Body of pancreas (tissue), 4 donors: ENCODE data around the gene DYTN. TPM values are rescaled to one million over a fixed set of nuclear protein-coding genes. Genes with fewer than 3 reads are reported as not detected.
A peak's percentile ranks its signal among the peaks of the same experiment; 100 is the strongest.

ENCODE experiments used
- ATAC-seq: fragments of 150-250 bp; one replicate; pipeline ENCODE4 v1.9.1; 2016
- DNase-seq, 4 donors: peaks; one replicate each; pipeline ENCODE4 v3.0.0-alpha.2; 2019
- H3K27ac ChIP-seq, 4 donors: fragments of 200-600 bp; sonication (generic); 1 replicate in 3 of 4; 2 replicates in 1 of 4; pipeline versions ENCODE4 v1.5.1 to v1.6.1; 2016 to 2019; ENCODE audit warnings: mild to moderate bottlenecking in 1 of 4, mixed read lengths in 1 of 4, moderate library complexity in 1 of 4
- H3K27me3 ChIP-seq, 2 donors: fragments of 200-600 bp; sonication (generic); one replicate each; pipeline ENCODE4 v1.6.0; 2016; ENCODE audit warnings: mild to moderate bottlenecking in 1 of 2
- H3K36me3 ChIP-seq, 2 donors: fragments of 200-600 bp; sonication (generic); replicated peaks in 1 of 2; 2 replicates each; pipeline ENCODE4 v1.5.1; 2016; ENCODE audit warnings: low read depth in 2 of 2; ENCODE audit not compliant: insufficient read depth in 1 of 2
- H3K4me1 ChIP-seq: fragments of 200-600 bp; sonication (generic); one replicate; pipeline ENCODE4 v1.6.0; 2016
- H3K4me3 ChIP-seq, 2 donors: fragments of 200-600 bp; sonication (generic); 1 replicate in 1 of 2; 2 replicates in 1 of 2; pipeline ENCODE4 v1.5.1; 2016 to 2019
- H3K9me3 ChIP-seq, 3 donors: fragments of 200-600 bp; sonication (generic); 1 replicate in 2 of 3; 2 replicates in 1 of 3; pipeline ENCODE4 v1.5.1; 2016
- POLR2A ChIP-seq, 3 donors: fragments of 450-650 bp; IDR thresholded peaks; one replicate each; pipeline ENCODE4 v1.6.1; 2016; ENCODE audit warnings: antibody characterized with exemption in 3 of 3, mild to moderate bottlenecking in 2 of 3
- WGBS, 2 donors: methylation state at CpG; one replicate each; pipeline ENCODE4 v1.1.5; 2017; 5-methylcytosine and 5-hydroxymethylcytosine counted together
- intact Hi-C: fragments of 100-400 bp; cut with DNase I; formaldehyde crosslinking; loops from one replicate; pipeline ENCODE4 v1.15.1; 2023
- total RNA-seq, 2 donors: library from RNA; depleted of rRNA; stranded (reverse); fragments of >200 nt; gene quantifications; one replicate each; pipeline ENCODE4 v1.1.0, GENCODE V29; 2016
- TF ChIP-seq, protein P1 (sequence below), 7 experiments: fragments of 450-650 bp in 4 of 7; fragments of 200-600 bp in 3 of 7; sonication (generic) in 3 of 7; IDR thresholded peaks; one replicate each; pipeline ENCODE4 v1.5.1; 2016 to 2019; ENCODE audit warnings: antibody characterized with exemption in 7 of 7

Gene DYTN
- total RNA-seq, 2 donors from 2014 or later: not detected

DNA sequence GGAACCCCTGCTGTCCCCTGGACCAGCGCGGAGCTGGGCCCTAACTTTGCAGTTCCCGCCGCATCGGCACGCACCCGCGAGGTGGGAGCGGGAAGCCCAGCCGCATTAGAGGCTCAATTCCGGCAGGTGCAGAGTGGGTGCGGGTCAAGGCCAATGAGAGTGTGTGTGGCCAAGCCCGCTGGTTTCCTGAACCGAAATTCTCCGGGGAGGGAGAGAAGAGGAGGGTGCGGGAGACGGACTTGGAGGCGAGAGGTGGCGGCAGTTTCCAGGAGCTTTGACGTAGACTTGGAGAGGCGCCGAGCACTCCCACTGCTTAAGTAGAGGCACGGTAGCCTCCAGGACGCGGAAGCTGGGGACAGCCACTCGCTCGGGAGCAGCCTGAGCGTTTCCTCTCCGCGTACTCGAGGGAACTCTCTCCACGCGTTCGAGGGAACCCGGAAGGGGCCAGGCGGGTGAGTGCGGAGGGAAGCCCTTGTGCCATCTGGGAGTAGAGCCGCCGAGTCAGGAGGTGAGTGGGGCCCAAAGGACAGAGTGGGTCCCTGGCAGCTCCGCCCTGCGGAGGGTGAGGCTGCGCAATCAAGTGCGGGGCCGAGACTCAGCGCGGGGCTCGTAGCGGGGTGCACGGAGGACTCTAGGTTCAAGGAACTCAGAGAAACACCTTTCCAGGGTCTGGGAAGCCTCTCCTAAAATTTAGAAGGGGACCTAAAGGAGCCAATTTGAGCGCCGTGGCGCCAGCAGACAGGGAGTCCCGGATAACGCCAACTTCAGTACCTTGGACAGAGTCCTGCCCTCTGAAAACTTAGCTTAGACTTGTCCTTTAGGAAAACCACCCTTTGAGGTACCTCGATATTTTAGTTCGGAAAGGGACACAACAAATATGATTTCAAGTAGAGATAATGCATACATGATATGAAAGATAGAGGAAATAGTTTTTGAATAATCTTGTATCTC lies 75.8 kb downstream of the DYTN start, which contains the start of gene FAM237A:
FAM237A (plus strand) TSS at position 413 of the 951 bp plus-strand sequence. CDS start 1,750 bp downstream, outside the sequence.
- H3K4me3 ChIP-seq: no peak within 1 kb of the TSS
- ATAC-seq (peak; percentile 47), DNase-seq (peak; percentile 19 to 50 (median 31))
- no peaks in the 10 kb centered on the region for H3K9me3 ChIP-seq
- intact Hi-C loops: no loop called here
- H3K27me3 ChIP-seq: peaks cover 0 to 17% of the 10 kb centered on the region in 2 donors
- TF ChIP-seq POLR2A (IDR thresholded peaks at IDR 0.05): no peak
- TF ChIP-seq, protein P1, sequence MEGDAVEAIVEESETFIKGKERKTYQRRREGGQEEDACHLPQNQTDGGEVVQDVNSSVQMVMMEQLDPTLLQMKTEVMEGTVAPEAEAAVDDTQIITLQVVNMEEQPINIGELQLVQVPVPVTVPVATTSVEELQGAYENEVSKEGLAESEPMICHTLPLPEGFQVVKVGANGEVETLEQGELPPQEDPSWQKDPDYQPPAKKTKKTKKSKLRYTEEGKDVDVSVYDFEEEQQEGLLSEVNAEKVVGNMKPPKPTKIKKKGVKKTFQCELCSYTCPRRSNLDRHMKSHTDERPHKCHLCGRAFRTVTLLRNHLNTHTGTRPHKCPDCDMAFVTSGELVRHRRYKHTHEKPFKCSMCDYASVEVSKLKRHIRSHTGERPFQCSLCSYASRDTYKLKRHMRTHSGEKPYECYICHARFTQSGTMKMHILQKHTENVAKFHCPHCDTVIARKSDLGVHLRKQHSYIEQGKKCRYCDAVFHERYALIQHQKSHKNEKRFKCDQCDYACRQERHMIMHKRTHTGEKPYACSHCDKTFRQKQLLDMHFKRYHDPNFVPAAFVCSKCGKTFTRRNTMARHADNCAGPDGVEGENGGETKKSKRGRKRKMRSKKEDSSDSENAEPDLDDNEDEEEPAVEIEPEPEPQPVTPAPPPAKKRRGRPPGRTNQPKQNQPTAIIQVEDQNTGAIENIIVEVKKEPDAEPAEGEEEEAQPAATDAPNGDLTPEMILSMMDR (IDR thresholded peaks at IDR 0.05): no peak
- peaks cover 8% of the 10 kb centered on the region for H3K4me1 ChIP-seq
- 3 to 6% methylated on average over 48 to 51 of the region's 56 CpGs for WGBS, 2 donors
- no peaks in the 10 kb centered on the region for H3K36me3 ChIP-seq
- no peak within 1 kb of the TSS for H3K27ac ChIP-seq

DNA sequence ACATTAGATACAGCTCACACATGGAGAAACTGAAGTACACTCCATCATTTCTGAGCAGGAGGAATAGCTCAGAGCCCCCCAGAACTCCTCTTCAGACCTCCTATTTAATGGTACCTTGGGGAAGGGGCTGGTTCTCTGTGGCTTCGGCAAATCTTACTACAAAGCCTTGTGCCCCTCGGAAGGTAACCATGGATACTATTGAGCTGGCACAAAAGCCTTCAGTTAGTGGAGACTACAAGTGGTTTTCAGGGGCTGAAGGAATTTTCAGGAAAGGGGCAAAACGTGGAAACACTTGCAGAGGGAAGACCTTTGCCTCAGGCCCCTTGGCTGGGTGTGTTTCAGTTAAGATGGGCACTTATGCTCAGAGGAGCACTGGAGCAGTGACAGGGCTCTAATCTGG lies 77.0 kb downstream of the DYTN start:
- intact Hi-C loops: no loop called here
- ATAC-seq: no peak
- Histone ChIP-seq H3K36me3 (no peaks in the 10 kb centered on the region), H3K9me3 (no peaks in the 10 kb centered on the region), H3K4me1 (peaks cover 8% of the 10 kb centered on the region), H3K4me3 (no peak overlapping the region), H3K27me3 (peaks cover 0 to 17% of the 10 kb centered on the region in 2 donors), H3K27ac (no peak overlapping the region)
- TF ChIP-seq, protein P1 (IDR thresholded peaks at IDR 0.05): no peak
- TF ChIP-seq POLR2A (IDR thresholded peaks at IDR 0.05): no peak
- WGBS, 2 donors: 28 to 37% methylated on average over 3 of the region's 3 CpGs
- no peak for DNase-seq

DNA sequence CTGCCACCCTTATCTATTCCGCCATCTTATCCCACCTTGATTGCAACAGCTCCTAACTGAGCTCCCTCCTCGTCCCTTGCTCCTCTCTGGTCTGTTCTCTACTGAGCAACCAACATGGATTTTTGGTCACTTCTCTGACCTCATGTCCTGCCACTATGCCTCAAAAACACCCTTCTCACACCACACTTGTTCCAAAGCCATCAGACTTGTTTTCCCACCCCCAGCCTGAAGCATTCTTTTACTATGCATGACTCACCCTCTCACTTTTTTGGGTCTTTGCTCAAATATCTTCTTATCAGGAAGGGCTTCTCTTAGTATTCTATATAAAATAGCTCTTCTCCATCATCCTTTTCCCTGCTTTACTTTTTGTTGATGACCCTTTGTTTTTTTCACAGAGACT lies 78.6 kb downstream of the DYTN start:
- DNase-seq: no peak
- TF ChIP-seq, protein P1 (IDR thresholded peaks at IDR 0.05): no peak
- no peak for TF ChIP-seq POLR2A (IDR thresholded peaks at IDR 0.05)
- no peak for ATAC-seq
- Histone ChIP-seq H3K9me3 (no peaks in the 10 kb centered on the region), H3K4me3 (no peak overlapping the region), H3K36me3 (no peaks in the 10 kb centered on the region), H3K27ac (no peak overlapping the region), H3K27me3 (peaks cover 0 to 17% of the 10 kb centered on the region in 2 donors), H3K4me1 (peaks cover 8% of the 10 kb centered on the region)
- 9 to 11% methylated on average over 2 of the region's 2 CpGs for WGBS, 2 donors
- intact Hi-C loops: no loop called here

DNA sequence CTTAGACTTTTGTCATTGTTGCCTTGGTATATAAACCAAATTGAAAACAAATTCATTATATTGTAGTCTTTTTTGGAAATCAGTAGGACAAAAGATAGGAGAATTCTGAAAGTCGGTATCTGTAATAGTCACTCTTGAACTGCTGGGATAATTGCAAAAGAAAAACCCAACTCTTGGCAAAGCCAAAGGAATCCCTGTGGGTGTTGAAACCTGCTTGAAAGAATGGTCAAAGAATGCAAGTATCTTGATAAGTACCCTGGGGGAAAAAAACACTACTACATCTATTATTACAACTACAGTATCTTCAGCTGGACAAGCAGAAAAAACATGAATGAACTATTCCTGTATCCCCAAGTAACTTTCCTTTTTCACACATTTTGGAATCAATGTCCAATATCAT lies 83.2 kb downstream of the DYTN start:
- 55 to 62% methylated on average over 1 of the region's 1 CpG for WGBS, 2 donors
- ATAC-seq: no peak
- DNase-seq: no peak

More for the DNA sequence above, 83.2 kb downstream of the DYTN start:
- Histone ChIP-seq H3K4me3 (no peak overlapping the region), H3K36me3 (no peaks in the 10 kb centered on the region), H3K4me1 (no peaks in the 10 kb centered on the region), H3K9me3 (no peaks in the 10 kb centered on the region), H3K27ac (no peak overlapping the region), H3K27me3 (no peaks in the 10 kb centered on the region)
- no peak for TF ChIP-seq POLR2A (IDR thresholded peaks at IDR 0.05)
- TF ChIP-seq, protein P1 (IDR thresholded peaks at IDR 0.05): no peak
- intact Hi-C loops: no loop called here
